NCI-H146 treated with DMSO at 0.1 percent for 48 hours (cell line): ENCODE results near the gene SSTR4.
"Not testable (repeated sequence)": the region's sequence is repeated elsewhere in the genome, so short reads cannot be mapped to it uniquely, and the experiment has no call there.

Experiments used
- DNase-seq: peaks from one replicate; lab custom pipeline; 2025; ENCODE audit not compliant: unreplicated experiment; lab: John Stamatoyannopoulos, UW

SSTR4 gene

GRCh38 chr20:23034721-23035671, at the start of gene SSTR4:
SSTR4 (plus strand) TSS chr20:23035312; CDS start chr20:23035484, 172 bp downstream.
- DNase-seq = no peak

- no peak for DNase-seq
Measured at GRCh38 chr20:22986601-22987000, 48.5 kb upstream of the SSTR4 start.

GRCh38 chr20:22991424-22991823, 43.7 kb upstream of the SSTR4 start:
- DNase-seq = not testable (repeated sequence)

- no peak for DNase-seq
Measured at GRCh38 chr20:22993823-22994222, 41.3 kb upstream of the SSTR4 start.

GRCh38 chr20:22995923-22996322, 39.2 kb upstream of the SSTR4 start:
- no peak for DNase-seq

- DNase-seq = no peak
Measured at GRCh38 chr20:22998476-22998875, 36.6 kb upstream of the SSTR4 start.

- DNase-seq = no peak
Measured at GRCh38 chr20:22999756-23000155, 35.4 kb upstream of the SSTR4 start.

GRCh38 chr20:23000232-23000947, 34.7 kb upstream of the SSTR4 start:
- DNase-seq = no peak

- DNase-seq = no peak
Measured at GRCh38 chr20:23002276-23002675, 32.8 kb upstream of the SSTR4 start.

GRCh38 chr20:23003077-23003635, 32.0 kb upstream of the SSTR4 start:
- DNase-seq = no peak

GRCh38 chr20:23003881-23004460, 31.1 kb upstream of the SSTR4 start:
- no peak for DNase-seq

GRCh38 chr20:23005776-23006175, 29.3 kb upstream of the SSTR4 start:
- no peak for DNase-seq

GRCh38 chr20:23007462-23007861, 27.6 kb upstream of the SSTR4 start:
- no peak for DNase-seq

GRCh38 chr20:23007886-23008655, 27.0 kb upstream of the SSTR4 start:
- DNase-seq = no peak

- DNase-seq = no peak
Measured at GRCh38 chr20:23008667-23009066, 26.4 kb upstream of the SSTR4 start.

GRCh38 chr20:23009636-23010035, 25.5 kb upstream of the SSTR4 start:
- no peak for DNase-seq

- DNase-seq = no peak
Measured at GRCh38 chr20:23010096-23010495, 25.0 kb upstream of the SSTR4 start.

- DNase-seq = no peak
Measured at GRCh38 chr20:23011008-23011721, 23.9 kb upstream of the SSTR4 start.

GRCh38 chr20:23013429-23013828, 21.7 kb upstream of the SSTR4 start:
- DNase-seq = no peak

GRCh38 chr20:23017516-23017915, 17.6 kb upstream of the SSTR4 start:
- no peak for DNase-seq
